Measurements from ENCODE around the gene DIS3.
A peak's percentile ranks its signal among the peaks of the same experiment; 100 is the strongest.
"Not testable (repeated sequence)": the region's sequence is repeated elsewhere in the genome, so short reads cannot be mapped to it uniquely, and the experiment has no call there.

Gene DIS3

DNA sequence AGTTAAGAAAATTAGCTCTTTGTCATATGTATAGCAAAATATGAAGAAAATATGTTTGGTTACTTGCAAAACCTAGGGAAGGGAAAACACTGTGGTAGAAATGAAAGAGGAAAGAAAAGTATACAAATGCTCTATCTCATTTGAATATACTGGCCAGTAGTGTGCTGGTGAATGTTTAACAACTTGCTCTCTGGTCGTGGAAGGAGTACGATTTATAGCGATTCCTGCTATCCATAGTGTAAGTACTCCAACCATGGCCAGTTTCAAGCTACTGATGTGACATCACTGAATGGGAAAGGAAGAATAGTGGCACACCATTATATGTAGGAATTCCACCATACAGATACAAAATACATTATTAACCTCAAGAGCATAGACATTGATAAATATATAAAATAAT is 44.7 kb downstream of the DIS3 start:
- DNase-seq, result no peak

DNA sequence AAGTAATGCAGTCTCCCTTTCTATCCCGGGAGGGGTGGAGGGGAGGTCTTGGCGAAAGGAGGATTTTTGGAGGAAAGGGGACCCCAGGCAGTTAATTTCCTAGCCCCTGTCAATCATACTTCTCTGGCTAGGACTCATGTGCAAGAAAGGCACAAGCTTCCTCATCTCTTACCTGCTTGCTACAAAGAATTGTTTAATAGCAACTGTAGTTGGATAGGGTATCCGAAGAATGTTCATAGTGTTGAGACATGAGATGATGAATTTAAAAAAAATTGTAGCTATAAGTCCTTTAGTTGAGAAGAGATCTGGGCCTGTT is 53.5 kb downstream of the DIS3 start:
- no peak for DNase-seq

DNA sequence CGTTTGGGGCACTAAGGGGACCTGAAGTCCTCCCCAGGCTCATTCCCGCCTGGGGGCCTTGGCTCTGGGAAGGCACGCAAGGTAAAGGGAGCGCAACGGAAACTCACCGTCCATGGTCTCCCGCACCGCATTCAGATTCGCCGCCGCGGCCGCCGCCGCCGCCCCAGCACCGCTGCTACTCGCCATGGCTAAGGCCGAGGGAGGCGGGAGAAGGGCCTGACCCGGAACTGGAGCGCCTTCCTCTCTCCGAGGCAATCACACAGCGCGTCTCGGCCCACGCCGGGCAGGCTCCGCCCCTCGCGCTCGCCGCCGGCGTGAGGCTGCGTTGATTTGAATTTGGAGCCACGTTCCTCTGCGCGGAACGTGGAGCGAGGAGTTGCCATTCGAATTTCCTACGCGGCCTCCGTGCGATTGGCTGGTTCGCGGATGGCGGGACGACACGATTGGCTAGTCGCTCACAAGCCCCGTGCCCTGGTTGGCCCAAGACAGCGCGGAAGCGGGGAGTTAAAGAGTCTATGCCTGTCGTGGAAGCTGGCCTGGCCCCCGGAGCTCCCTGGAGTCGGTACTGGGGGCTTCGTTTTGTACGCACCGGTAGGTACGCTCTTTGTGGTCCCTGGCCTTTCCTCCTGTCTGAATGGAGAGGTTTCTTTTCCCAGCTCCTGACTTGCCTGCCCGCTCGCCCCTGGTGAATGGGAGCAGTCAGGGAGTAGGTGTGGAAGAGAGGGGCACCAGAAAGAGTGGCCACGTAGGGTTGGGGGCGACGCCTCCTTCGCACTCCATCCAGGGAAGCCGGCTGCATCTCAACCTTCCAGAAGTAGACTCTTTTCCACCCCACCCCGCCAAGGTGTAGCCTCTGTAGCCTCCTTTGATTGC is 54.0 kb downstream of the DIS3 start, which contains the start of the genes BORA and MZT1:
Gene BORA, plus strand, starts transcription at position 507 of the 873 bp plus-strand sequence. CDS start 1,018 bp downstream, outside the sequence.
Gene MZT1, minus strand, starts transcription at position 213 of the 873 bp plus-strand sequence. Its CDS starts 27 bp downstream, at position 186.
- DNase-seq, result peak; percentile 96

DNA sequence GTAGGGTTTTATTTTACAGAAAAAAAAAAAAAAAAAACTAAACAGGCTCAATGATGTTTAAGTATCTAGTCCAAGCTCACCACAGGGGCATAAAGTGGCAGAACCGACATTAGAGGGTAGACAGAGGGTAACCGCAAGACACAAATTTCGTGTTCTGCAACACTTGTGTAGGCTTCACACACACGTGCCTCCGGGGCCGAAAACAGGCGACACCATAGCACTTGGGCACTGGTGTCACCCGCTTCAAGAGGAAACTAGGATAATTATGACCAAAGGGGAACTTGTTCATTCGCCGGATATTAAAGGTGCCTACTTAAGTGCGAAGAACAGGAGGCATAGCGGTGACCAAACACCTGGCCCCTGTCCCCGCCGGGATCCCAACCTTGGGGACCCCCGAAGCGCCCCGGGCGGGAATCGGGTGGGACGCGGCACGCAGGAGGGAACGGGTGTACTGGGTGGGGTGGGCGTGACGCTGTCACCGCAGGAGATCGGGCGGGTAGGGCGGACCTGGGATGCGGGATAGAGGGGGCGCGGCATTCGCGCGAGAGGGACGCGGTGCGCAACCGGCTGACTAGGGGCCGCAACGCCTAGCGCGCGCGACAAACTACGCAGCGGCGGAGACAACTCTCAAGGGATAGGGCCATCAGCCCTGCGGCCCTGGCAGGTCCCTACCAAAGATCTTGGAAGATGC is 54.8 kb downstream of the DIS3 start:
- peak; percentile 1 for DNase-seq

DNA sequence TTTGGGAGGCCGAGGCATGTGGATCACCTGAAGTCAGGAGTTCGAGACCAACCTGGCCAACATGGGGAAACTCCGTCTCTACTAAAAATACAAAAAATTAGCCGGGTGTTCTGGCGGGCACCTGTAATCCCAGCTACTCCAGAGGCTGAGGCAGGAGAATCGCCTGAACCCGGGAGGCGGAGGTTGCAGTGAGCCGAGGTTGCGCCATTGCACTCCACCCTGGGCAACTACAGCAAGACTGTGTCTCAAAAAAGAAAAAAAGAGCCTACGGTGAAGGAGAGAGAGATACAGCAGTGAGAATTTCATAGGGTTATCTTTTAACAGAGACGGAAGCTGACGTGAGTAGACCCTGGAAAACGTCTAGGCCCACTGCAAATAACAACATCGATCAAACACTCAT is 55.5 kb downstream of the DIS3 start:
- DNase-seq, result not testable (repeated sequence)

DNA sequence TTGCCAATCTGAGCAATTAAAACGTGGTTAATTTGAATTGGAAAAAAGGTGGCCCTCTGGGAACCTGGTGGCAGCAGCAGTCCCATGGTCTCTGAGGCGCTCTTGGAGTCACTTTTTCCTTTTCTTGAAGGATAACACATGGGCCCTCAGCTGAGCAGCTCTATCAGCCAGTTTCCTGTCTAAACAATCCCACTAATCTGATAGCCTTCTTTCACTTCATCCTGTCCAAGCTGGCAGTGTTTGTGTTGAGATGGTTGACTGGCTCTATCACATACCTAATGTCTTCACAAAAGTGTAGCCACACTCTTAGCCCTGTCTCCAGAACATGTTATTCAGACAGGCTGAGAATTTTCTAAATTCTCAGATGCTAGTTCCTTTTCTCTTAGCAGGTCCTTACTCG is 64.9 kb downstream of the DIS3 start:
- no peak for DNase-seq
